Ectodermal cell (in vitro differentiated cells): ENCODE measurements around the gene ELL.

Source experiments
- H3K27ac ChIP-seq: 2 replicates; pipeline ENCODE4 v1.7.0; 2013; ENCODE audit warnings: mild to moderate bottlenecking, low read depth, low read length; ENCODE audit not compliant: insufficient read depth, poor library complexity, severe bottlenecking
- H3K27me3 ChIP-seq: 2 replicates; pipeline ENCODE4 v1.7.0; 2013; ENCODE audit warnings: mild to moderate bottlenecking, low read length; ENCODE audit not compliant: insufficient read depth, control insufficient read depth, poor library complexity, severe bottlenecking
- H3K36me3 ChIP-seq: one replicate; pipeline ENCODE4 v1.7.0; 2013; ENCODE audit warnings: low read length; ENCODE audit not compliant: control insufficient read depth, insufficient read depth
- H3K4me1 ChIP-seq: one replicate; pipeline ENCODE4 v1.7.0; 2013; ENCODE audit warnings: low read length; ENCODE audit not compliant: control insufficient read depth, insufficient read depth
- H3K4me3 ChIP-seq: 2 replicates; pipeline ENCODE4 v1.7.0; 2013; ENCODE audit warnings: low read depth, low read length, control low read depth; ENCODE audit not compliant: insufficient read depth
- H3K9me3 ChIP-seq: 2 replicates; pipeline ENCODE4 v1.7.0; 2013; ENCODE audit warnings: mild to moderate bottlenecking, low read length, moderate library complexity; ENCODE audit not compliant: control insufficient read depth
- WGBS, 2 experiments: methylation state at CpG; one replicate each; pipeline ENCODE4 v1.1.7; 2013; ENCODE audit warnings: missing lambda C conversion rate in 2 of 2; 5-methylcytosine and 5-hydroxymethylcytosine counted together

Gene ELL

GRCh38 chr19:18470787-18471186 lies 51.1 kb downstream of the ELL start:
- Histone ChIP-seq H3K36me3 (no peaks in the 10 kb centered on the region), H3K27ac (no peak overlapping the region), H3K9me3 (no peaks in the 10 kb centered on the region), H3K4me3 (no peak overlapping the region), H3K27me3 (no peaks in the 10 kb centered on the region), H3K4me1 (peaks cover 5% of the 10 kb centered on the region)
- 77% methylated on average over 2 of the region's 2 CpGs for WGBS, 2 experiments

GRCh38 chr19:18469069-18469846 lies 52.6 kb downstream of the ELL start:
- 77 to 78% methylated on average over 28 of the region's 28 CpGs for WGBS, 2 experiments
- no peaks in the 10 kb centered on the region for H3K27me3 ChIP-seq
- no peak overlapping the region for H3K27ac ChIP-seq
- no peaks in the 10 kb centered on the region for H3K36me3 ChIP-seq
- no peaks in the 10 kb centered on the region for H3K9me3 ChIP-seq
- no peak overlapping the region for H3K4me3 ChIP-seq
- H3K4me1 ChIP-seq: peaks cover 5% of the 10 kb centered on the region

GRCh38 chr19:18468517-18468916 lies 53.4 kb downstream of the ELL start:
- H3K27ac ChIP-seq: no peak overlapping the region
- no peaks in the 10 kb centered on the region for H3K36me3 ChIP-seq
- no peak overlapping the region for H3K4me3 ChIP-seq
- H3K27me3 ChIP-seq: no peaks in the 10 kb centered on the region
- 87 to 88% methylated on average over 3 of the region's 3 CpGs for WGBS, 2 experiments
- H3K4me1 ChIP-seq: peaks cover 5% of the 10 kb centered on the region
- no peaks in the 10 kb centered on the region for H3K9me3 ChIP-seq

GRCh38 chr19:18467978-18468377 lies 53.9 kb downstream of the ELL start:
- 90 to 93% methylated on average over 3 of the region's 3 CpGs for WGBS, 2 experiments
- Histone ChIP-seq H3K9me3 (no peaks in the 10 kb centered on the region), H3K27me3 (no peaks in the 10 kb centered on the region), H3K36me3 (no peaks in the 10 kb centered on the region), H3K27ac (no peak overlapping the region), H3K4me1 (peaks cover 5% of the 10 kb centered on the region), H3K4me3 (no peak overlapping the region)

GRCh38 chr19:18466354-18466753 lies 55.5 kb downstream of the ELL start:
- Histone ChIP-seq H3K4me1 (peaks cover 5% of the 10 kb centered on the region), H3K27me3 (no peaks in the 10 kb centered on the region), H3K27ac (no peak overlapping the region), H3K36me3 (no peaks in the 10 kb centered on the region), H3K9me3 (no peaks in the 10 kb centered on the region), H3K4me3 (no peak overlapping the region)
- WGBS, 2 experiments: 92 to 94% methylated on average over 11 of the region's 11 CpGs

GRCh38 chr19:18465964-18466339 lies 55.9 kb downstream of the ELL start:
- Histone ChIP-seq H3K36me3 (peaks cover 4% of the 10 kb centered on the region), H3K4me3 (no peak overlapping the region), H3K27ac (no peak overlapping the region), H3K27me3 (no peaks in the 10 kb centered on the region), H3K4me1 (peaks cover 5% of the 10 kb centered on the region), H3K9me3 (no peaks in the 10 kb centered on the region)
- 95% methylated on average over 6 of the region's 6 CpGs for WGBS, 2 experiments

- Histone ChIP-seq H3K27me3 (no peaks in the 10 kb centered on the region), H3K4me3 (no peak overlapping the region), H3K36me3 (peaks cover 6% of the 10 kb centered on the region), H3K9me3 (no peaks in the 10 kb centered on the region), H3K27ac (no peak overlapping the region), H3K4me1 (peaks cover 1% of the 10 kb centered on the region)
- WGBS, 2 experiments: 95 to 96% methylated on average over 30 of the region's 30 CpGs
Measured at GRCh38 chr19:18465214-18465963, 56.5 kb downstream of the ELL start.

GRCh38 chr19:18464646-18465045 lies 57.2 kb downstream of the ELL start:
- Histone ChIP-seq H3K36me3 (peaks cover 6% of the 10 kb centered on the region), H3K9me3 (no peaks in the 10 kb centered on the region), H3K4me3 (no peak overlapping the region), H3K27ac (no peak overlapping the region), H3K4me1 (no peaks in the 10 kb centered on the region), H3K27me3 (no peaks in the 10 kb centered on the region)
- WGBS, 2 experiments: 79 to 85% methylated on average over 8 of the region's 8 CpGs

GRCh38 chr19:18461471-18461870 lies 60.4 kb downstream of the ELL start:
- H3K4me3 ChIP-seq: no peak overlapping the region
- 95 to 96% methylated on average over 22 of the region's 22 CpGs for WGBS, 2 experiments
- no peaks in the 10 kb centered on the region for H3K9me3 ChIP-seq
- H3K27me3 ChIP-seq: no peaks in the 10 kb centered on the region
- no peaks in the 10 kb centered on the region for H3K4me1 ChIP-seq
- no peak overlapping the region for H3K27ac ChIP-seq
- peaks cover 6% of the 10 kb centered on the region for H3K36me3 ChIP-seq

GRCh38 chr19:18460900-18461299 lies 61.0 kb downstream of the ELL start:
- H3K9me3 ChIP-seq: no peaks in the 10 kb centered on the region
- WGBS, 2 experiments: 94 to 95% methylated on average over 12 of the region's 12 CpGs
- H3K27ac ChIP-seq: no peak overlapping the region
- H3K4me3 ChIP-seq: no peak overlapping the region
- peaks cover 6% of the 10 kb centered on the region for H3K36me3 ChIP-seq
- no peaks in the 10 kb centered on the region for H3K27me3 ChIP-seq
- H3K4me1 ChIP-seq: no peaks in the 10 kb centered on the region
